HG03280 (cell line): ENCODE measurements around the gene LRRC8C.

Experiments used
- ATAC-seq: cut with Tn5 transposase; IDR thresholded peaks from one replicate; pipeline ENCODE4 v1.9.1; 2021; ENCODE audit warnings: mild to moderate bottlenecking, moderate library complexity; ENCODE audit not compliant: unreplicated experiment

The LRRC8C gene

GRCh38 chr1:89633248-89633799 lies 404 bp downstream of the LRRC8C start:
- peak; percentile 42 for ATAC-seq

DNA sequence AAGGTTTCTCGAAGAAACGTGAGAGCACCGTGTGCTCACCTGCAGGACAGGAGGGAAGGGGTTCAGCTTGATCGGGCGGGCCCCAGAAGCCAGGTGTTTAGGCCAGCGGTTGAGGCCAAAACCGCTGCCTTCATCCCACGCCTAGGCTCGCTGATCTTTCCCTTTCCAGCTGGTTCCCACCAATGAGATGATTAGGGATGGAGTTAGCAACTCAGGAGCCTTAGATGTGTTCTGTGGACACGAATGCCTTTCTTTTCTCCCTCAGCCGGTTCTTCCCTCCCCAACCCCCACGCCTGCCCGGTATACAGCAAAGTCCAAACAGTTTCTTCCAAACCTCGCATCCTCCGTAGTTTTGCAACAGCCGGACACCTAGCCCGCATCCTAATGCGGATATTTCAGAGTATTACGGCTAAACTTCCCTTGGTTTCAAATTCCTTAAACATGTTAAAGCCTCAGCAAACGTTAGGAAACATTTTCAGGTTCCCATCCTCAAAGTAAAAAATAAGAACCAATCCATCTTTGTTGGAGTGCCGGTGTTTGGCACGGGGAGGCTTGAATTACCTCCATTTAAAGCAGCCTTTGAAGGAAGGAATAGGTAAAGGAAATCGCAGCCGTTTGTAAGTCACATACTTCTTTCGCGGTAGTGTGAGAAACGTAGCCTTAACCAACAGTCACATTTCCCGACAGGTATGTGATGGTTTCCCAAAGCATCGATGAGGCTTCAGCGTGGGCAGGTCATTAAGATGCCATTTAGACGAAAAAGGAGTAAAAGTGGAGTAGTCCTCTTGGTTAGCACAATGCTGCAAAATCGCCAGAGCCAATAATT lies 1.1 kb downstream of the LRRC8C start:
- no peak for ATAC-seq

DNA sequence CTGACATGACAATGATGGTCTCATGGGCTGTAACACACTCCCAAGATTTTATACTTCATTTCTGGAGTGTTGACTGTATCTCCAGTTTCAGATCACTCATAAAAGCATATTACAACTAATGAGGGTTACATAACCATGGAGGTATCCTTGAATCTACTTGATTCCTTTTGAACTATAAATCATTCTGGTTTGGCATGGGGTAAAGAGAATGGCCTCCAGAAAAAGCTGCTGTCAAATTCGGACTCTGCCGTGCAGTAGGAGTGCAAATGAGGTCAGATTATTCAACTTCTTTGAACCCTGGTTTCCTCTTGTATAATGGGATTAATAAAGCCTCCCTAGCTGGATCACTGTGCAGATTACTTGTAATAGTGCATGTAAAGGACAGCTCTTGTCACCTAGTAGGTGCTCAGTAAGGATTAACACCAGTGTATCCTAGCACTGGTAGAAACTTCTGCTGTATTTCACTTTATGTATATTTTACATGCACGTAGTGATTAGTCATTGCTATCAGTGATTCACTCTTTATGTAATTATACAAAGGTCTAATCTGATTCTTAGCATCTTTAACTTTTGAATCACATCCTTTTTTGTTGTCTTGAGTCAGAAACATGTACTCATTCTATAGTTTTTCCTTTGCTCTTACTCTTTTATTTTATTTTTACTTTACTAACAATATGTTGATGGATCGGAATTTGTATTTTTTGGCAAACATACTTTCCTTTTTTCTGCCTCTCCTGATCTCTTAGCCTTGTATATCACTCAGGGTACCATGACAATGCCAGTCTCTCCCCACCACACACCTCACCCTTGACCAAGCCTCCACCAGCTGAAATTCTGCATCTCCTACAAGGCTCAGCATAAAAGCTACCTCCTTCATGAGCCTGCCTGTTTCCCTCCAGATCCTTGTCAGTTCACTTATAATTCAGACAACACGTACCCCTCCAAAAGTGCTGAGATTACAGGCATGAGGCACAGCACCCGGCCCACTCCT lies 3.2 kb downstream of the LRRC8C start:
- ATAC-seq, result no peak

GRCh38 chr1:89637496-89637895 lies 4.6 kb downstream of the LRRC8C start:
- no peak for ATAC-seq

- ATAC-seq, result no peak
Observed at GRCh38 chr1:89640440-89640839, 7.5 kb downstream of the LRRC8C start.

GRCh38 chr1:89641781-89642180 lies 8.9 kb downstream of the LRRC8C start:
- ATAC-seq, result no peak

DNA sequence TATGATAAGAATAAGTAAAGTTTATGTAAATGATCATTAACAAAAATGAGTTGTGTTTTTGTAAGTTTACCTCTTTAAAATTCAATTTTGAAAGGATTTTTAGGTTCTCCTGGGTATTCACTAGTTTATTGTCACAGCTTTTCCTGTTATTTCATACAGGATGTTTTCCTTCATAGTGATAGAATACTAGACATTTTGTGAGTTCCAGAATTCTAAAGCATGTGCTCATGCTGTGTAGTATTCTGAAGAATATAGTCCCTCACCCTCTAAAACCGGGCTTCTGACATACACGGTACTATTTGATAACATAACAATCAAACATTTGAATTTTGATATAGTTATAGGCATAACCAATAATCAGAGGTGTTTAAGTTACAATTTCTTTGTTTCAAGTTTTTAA lies 10.7 kb downstream of the LRRC8C start:
- no peak for ATAC-seq

DNA sequence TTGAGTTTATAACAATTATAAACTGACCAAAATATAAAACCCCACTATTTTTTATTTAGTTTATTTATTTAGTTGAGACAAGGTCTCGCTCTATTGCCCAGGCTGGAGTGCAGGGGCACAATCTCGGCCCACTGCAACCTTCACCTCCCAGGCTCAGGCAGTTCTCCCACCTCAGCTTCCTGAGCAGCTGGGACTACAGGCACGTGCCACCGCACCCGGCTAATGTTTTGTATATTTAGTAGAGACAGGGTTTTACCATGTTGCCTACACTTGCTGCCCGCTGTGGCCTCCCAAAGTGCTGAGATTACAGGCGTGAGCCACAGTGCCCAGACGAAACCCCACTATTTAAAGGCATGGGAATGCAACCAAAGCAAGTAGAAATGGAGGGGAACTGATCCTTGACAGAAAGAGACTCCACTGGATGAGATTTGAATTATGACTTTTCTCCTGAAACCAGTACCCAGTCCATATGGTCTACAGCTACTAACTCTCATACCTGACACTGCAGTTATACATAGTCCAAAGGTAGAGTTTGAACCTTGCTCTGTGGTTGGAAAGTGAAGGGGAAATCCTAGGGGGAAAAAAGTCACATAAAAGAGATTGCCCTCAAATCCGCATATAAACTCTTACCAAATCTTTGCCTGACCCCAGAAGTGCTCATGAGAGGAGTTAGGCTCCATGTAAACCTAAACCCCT lies 11.3 kb downstream of the LRRC8C start:
- ATAC-seq, result no peak

GRCh38 chr1:89646259-89646658 lies 13.3 kb downstream of the LRRC8C start:
- ATAC-seq, result no peak

DNA sequence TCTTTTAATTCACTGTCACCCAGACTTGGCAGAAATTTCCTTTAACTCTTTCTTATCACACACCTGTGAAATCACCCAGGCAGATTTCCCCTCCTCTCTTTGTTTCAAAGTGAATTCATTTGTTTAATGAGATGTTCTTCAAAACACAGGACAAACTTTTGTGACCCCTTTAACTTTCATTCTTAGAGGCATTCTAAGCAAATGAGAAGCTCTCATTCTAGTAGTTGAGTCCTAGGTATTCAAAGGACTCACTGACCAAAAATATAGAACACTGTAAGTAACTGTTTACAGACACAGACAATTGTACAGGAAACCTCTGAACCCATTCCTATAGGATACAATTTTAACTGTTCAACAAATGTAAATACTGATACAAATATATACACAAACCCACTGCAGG lies 16.9 kb downstream of the LRRC8C start:
- no peak for ATAC-seq

DNA sequence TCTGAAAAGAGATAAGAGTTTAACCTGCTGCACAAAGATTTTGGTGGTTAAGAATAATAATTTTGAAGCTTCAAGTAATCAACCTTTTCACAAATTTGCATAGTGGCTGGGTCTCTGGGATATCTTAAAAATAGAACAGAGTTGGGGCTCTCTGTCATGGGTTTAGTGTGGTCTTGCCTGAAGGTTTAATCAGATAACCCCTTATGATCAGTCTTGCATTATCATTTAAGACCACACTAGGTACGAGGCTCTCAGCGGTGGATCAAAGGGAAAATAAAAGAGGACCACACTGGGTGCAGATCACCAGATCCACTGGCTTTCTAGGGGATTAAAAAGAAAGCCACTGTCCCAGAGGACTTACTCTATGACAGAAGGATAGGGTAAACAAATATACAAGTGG lies 19.5 kb downstream of the LRRC8C start:
- no peak for ATAC-seq

DNA sequence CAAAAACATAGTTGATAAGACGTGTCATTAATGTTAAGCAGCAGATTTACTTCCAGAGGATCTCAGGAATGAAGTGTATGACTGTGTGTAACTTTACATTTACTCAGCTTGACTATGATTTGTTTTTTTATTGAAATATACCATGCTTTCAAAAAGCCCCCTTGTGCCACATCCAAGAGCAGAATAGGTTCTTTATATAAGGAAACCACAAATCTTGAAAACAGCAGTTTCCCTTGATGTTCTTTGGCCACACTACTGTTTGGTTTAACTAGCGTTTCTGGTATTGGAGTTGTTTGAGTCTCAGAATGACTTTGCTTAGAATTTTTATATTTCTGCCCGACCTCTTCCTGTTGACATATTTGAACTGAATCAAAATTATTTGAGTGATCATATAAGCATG lies 25.0 kb downstream of the LRRC8C start:
- no peak for ATAC-seq

- ATAC-seq, result no peak
Observed at GRCh38 chr1:89659322-89660081, 26.6 kb downstream of the LRRC8C start.

- no peak for ATAC-seq
Observed at GRCh38 chr1:89660224-89661061, 27.5 kb downstream of the LRRC8C start.

DNA sequence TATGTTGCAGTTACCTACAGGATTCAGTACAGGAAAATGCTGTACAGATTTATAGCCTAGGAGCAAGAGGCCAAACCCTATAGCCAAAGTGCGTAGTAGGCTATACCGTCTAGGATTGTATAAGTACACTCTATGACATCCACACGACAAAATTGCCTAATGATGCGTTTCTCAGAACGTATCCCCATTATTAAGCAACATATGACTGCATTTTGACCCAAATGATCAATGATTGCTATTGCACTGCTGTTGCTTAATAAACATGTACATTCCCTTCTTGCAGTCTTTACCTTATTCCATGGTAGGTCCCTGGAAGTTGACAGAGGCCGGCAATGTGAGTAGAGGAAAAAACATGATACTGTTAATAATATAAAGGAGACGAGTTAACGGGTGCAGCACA lies 33.0 kb downstream of the LRRC8C start:
- ATAC-seq, result no peak

- ATAC-seq, result no peak
Observed at GRCh38 chr1:89666640-89667039, 33.7 kb downstream of the LRRC8C start.

DNA sequence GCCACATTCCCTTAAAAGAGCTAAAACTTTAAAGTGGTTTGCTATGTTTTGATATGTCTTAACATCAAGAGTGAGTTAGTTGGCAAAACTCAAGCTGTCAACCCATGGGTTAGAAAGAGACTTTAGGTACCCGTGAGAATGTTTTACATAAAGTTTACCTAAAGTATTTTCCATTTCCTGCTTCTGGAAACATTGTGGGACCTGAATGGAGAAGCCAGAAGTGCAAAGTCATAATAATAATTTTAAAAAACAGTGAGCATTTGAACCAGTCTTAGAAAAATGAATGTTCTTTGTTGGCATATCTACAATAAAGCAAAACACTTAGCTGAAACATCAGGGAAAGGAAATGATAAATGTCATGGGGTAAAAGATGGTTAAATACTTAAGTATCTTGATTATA lies 34.8 kb downstream of the LRRC8C start:
- no peak for ATAC-seq

GRCh38 chr1:89668961-89669360 lies 36.0 kb downstream of the LRRC8C start:
- ATAC-seq, result no peak

GRCh38 chr1:89669441-89669840 lies 36.5 kb downstream of the LRRC8C start:
- no peak for ATAC-seq
